T follicular helper cell (primary cell): ENCODE data around the gene CCDC33.

Experiments
- DNase-seq: peaks from one replicate; pipeline ENCODE4 v3.0.0-alpha.2; 2020; ENCODE audit warnings: low read depth

CCDC33 gene

GRCh38 chr15:74229686-74230085 is 6.4 kb upstream of the CCDC33 start:
- no peak for DNase-seq

GRCh38 chr15:74231475-74231874 is 4.7 kb upstream of the CCDC33 start:
- DNase-seq: no peak

GRCh38 chr15:74233373-74233772 is 2.8 kb upstream of the CCDC33 start:
- no peak for DNase-seq

- no peak for DNase-seq
Observed at GRCh38 chr15:74233851-74234597, 2.1 kb upstream of the CCDC33 start.

DNA sequence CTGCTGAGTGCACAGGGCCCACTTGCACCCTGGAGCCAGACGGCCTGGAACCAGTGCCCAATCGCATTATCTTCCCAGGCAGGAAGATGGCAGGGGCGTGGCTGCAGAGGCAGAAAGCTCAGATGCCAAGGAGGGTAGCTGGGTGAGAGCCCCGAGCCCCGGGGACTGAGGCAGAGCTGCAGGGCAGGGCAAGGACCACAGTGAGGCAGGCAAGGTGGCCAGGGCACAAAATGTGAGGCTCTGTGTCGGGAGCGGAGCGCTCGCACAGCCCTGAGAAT is 1.6 kb upstream of the CCDC33 start:
- DNase-seq: no peak

GRCh38 chr15:74239051-74239705 is 3.1 kb downstream of the CCDC33 start:
- no peak for DNase-seq

DNA sequence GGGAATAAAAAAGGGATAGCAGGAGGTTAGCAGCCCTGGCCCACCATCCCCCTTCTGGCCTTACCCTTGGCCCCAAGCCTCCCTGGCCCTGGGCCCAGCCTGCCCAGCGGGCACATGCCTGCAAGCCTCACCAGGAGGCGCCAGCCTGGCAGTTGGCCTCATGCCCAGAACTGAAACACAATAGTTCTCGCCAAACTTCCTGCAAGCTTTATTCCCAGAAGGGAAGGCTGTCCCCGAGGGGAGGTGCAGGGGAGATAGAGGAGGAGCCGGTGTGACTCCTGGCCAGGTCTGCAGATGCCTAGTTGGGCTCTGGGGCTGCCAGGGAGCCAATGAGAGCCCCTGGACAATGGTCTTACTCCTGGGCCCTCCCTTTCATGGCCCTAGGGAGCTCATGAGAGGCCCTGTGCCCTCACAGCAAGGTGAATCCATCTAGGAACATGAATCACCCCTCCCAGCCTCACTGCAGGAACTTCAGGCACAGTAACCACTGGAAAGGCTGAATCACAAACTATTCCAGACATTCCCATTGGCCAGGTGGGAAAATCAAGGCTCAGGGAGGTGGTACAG is 4.0 kb downstream of the CCDC33 start:
- no peak for DNase-seq

GRCh38 chr15:74240897-74241614 is 4.9 kb downstream of the CCDC33 start:
- no peak for DNase-seq

GRCh38 chr15:74242441-74243185 is 6.5 kb downstream of the CCDC33 start:
- no peak for DNase-seq

GRCh38 chr15:74243431-74243830 is 7.3 kb downstream of the CCDC33 start:
- DNase-seq: no peak

- DNase-seq: no peak
Observed at GRCh38 chr15:74244822-74245341, 8.8 kb downstream of the CCDC33 start.

DNA sequence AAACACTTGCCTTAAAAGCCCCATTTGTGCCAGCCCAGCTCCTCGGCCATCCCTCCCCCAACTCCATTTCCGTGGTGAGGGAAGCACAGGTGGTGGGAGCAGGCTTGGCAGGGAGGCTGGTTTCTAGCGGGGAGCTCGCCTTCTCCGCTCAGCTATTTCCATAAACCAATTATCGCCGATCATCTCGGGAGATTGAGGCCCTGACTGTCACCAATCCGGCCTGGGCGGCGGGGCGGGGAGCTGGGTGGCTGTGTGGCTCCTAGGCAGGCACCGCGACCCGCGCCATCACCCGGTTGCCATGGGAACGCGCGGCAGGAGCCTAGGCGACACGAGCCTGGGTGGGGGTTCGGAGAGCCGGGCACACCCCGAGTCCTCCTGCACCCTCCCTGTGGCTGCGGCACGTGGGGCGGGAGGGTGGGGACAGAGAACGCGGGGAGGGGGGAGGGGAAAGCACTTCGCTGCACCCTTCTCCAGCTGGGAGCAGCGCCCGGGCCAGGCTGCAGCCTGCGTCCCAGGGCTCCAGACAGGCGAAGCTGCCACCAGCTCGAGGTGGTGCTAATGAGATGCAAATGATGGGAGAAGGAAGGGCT is 9.3 kb downstream of the CCDC33 start:
- no peak for DNase-seq

DNA sequence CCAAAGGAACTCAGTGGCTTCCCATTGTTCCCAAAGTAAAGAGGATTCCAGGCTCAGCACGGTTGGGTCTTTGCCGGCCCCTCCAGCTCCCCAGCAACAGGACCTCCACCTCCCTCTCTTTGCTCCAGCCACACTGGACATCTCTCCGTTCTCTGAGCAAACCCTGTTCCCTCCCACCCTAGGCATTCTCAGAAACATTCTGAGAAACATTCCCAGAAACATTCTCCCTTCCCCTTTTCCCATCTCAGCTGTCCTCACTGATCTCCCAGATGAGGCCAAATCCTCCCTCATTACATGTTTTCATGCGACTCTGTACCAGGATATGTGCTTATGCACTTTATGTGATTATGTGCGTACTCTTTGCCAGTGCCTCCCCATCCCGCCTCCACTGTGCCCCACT is 14.1 kb downstream of the CCDC33 start:
- no peak for DNase-seq

- DNase-seq: no peak
Observed at GRCh38 chr15:74251131-74251811, 15.1 kb downstream of the CCDC33 start.

DNA sequence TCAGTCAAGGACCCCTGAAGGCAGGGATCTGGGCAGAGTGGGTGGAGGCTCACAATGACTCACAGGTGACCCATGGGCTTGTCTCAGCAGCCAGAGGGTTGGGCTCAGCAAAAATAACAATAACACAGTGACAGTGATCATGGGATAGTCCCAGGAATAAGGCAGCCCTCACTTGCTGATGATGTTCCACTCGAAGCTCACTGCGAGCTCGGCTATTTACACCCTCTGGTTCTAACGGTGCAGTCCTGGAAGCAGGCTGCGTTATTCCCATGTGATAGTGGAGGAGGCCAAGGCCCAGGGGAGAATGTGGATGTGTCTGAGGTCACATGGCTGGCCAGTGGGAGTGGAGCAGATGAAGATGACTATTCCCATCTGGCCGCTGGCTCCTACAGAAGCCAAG is 16.2 kb downstream of the CCDC33 start:
- no peak for DNase-seq

- no peak for DNase-seq
Observed at GRCh38 chr15:74252721-74253120, 16.6 kb downstream of the CCDC33 start.

- no peak for DNase-seq
Observed at GRCh38 chr15:74253211-74253921, 17.2 kb downstream of the CCDC33 start.

GRCh38 chr15:74257105-74257504 is 21.0 kb downstream of the CCDC33 start:
- DNase-seq: no peak

DNA sequence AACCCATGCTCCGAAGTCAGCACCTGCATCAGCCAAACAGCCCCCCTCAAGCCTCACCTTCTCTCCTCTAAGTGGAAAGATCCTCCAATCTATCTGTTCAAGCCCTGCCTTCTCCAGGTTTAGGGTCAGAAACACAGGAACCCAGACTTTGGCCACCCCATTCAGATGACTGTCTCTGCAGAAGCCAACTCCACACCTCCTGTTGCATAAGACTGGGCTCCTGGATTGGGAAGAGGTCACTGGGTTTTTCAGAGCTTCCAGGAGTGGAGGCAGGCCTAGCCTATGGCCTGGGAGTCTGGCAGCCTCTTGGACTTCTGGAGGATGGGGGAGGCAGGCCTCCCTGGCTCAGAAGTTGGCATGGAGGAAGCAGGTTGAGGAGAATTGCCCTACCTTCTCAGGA is 21.5 kb downstream of the CCDC33 start:
- DNase-seq: no peak
